Nephron (organoid): Measurements from ENCODE around the gene ACTRT2.

Source experiments
- H3K27ac Mint-ChIP-seq, 3 experiments: 2 replicates each; pipeline ENCODE4 v1.8.0; 2020; ENCODE audit warnings: mixed read lengths in 3 of 3, mild to moderate bottlenecking in 2 of 3, moderate library complexity in 1 of 3
- H3K27me3 Mint-ChIP-seq: 2 replicates; pipeline ENCODE4 v1.8.0; 2021; ENCODE audit warnings: low read depth, mild to moderate bottlenecking, moderate library complexity, mixed read lengths
- H3K36me3 Mint-ChIP-seq: 2 replicates; pipeline ENCODE4 v1.8.0; 2020; ENCODE audit warnings: low read depth, mixed read lengths
- H3K4me1 Mint-ChIP-seq: 2 replicates; pipeline ENCODE4 v1.8.0; 2020; ENCODE audit warnings: mixed read lengths
- H3K4me3 Mint-ChIP-seq, 3 experiments: 2 replicates each; pipeline ENCODE4 v1.8.0; 2020; ENCODE audit warnings: mild to moderate bottlenecking in 3 of 3, mixed read lengths in 3 of 3, moderate library complexity in 2 of 3
- H3K9me3 Mint-ChIP-seq: 2 replicates; pipeline ENCODE4 v1.8.0; 2020; ENCODE audit warnings: mixed read lengths
- TF ChIP-seq, protein P1 (sequence below), 3 experiments: fragments of 200-600 bp; sonication (generic); IDR thresholded peaks; one replicate each; pipeline ENCODE4 v1.5.0; 2021; ENCODE audit warnings: antibody characterized with exemption in 3 of 3; ENCODE audit not compliant: unreplicated experiment in 3 of 3

Gene ACTRT2

GRCh38 chr1:3021233-3021671 lies at the start of gene ACTRT2:
ACTRT2 (plus strand) TSS chr1:3021467; CDS start chr1:3021687, 220 bp downstream.
- peaks cover 25% of the 10 kb centered on the region for H3K27me3 Mint-ChIP-seq
- H3K4me3 Mint-ChIP-seq = no peak within 1 kb of the TSS
- H3K36me3 Mint-ChIP-seq = no peaks in the 10 kb centered on the region
- peaks cover 2% of the 10 kb centered on the region for H3K9me3 Mint-ChIP-seq
- H3K4me1 Mint-ChIP-seq = no peaks in the 10 kb centered on the region
- no peak within 1 kb of the TSS for H3K27ac Mint-ChIP-seq
- TF ChIP-seq, protein P1, sequence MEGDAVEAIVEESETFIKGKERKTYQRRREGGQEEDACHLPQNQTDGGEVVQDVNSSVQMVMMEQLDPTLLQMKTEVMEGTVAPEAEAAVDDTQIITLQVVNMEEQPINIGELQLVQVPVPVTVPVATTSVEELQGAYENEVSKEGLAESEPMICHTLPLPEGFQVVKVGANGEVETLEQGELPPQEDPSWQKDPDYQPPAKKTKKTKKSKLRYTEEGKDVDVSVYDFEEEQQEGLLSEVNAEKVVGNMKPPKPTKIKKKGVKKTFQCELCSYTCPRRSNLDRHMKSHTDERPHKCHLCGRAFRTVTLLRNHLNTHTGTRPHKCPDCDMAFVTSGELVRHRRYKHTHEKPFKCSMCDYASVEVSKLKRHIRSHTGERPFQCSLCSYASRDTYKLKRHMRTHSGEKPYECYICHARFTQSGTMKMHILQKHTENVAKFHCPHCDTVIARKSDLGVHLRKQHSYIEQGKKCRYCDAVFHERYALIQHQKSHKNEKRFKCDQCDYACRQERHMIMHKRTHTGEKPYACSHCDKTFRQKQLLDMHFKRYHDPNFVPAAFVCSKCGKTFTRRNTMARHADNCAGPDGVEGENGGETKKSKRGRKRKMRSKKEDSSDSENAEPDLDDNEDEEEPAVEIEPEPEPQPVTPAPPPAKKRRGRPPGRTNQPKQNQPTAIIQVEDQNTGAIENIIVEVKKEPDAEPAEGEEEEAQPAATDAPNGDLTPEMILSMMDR (IDR thresholded peaks at IDR 0.05; ENCODE audit: unreplicated experiment in 3 of 3) = no peak

DNA sequence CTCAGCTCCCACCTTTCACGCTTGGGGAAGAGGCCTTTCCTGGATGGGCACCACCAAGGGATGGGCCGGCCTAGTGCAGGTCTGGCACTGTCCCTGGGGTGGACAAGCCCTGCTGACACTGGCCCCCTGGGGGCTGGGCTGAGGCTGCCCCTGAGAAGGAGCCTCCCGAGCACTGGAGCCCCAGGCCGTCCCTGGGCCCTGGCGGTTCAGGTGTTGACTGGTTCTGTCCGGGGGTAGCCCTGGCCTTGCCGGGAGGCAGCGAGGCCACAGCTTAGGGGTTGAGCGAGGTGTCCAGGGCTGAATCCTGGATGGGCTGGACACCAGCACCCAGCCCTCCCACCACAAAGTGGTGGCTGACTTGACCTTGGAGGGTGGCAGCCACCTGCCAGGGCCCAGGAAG lies 49.7 kb upstream of the ACTRT2 start:
- TF ChIP-seq, protein P1 (IDR thresholded peaks at IDR 0.05; ENCODE audit: unreplicated experiment in 3 of 3) = no peak
- Mint-ChIP-seq H3K4me1 (peaks cover 15% of the 10 kb centered on the region), H3K36me3 (no peaks in the 10 kb centered on the region), H3K9me3 (no peaks in the 10 kb centered on the region), H3K27me3 (peaks cover 41% of the 10 kb centered on the region), H3K4me3 (no peak overlapping the region), H3K27ac (no peak overlapping the region)

- Mint-ChIP-seq H3K27ac (no peak overlapping the region), H3K9me3 (no peaks in the 10 kb centered on the region), H3K4me3 (no peak overlapping the region), H3K36me3 (no peaks in the 10 kb centered on the region), H3K4me1 (peaks cover 11% of the 10 kb centered on the region), H3K27me3 (peaks cover 37% of the 10 kb centered on the region)
- TF ChIP-seq, protein P1 (IDR thresholded peaks at IDR 0.05; ENCODE audit: unreplicated experiment in 3 of 3) = no peak
Observed at GRCh38 chr1:2972011-2972878, 49.0 kb upstream of the ACTRT2 start.

GRCh38 chr1:2972879-2973575 lies 48.2 kb upstream of the ACTRT2 start:
- Mint-ChIP-seq H3K36me3 (no peaks in the 10 kb centered on the region), H3K9me3 (no peaks in the 10 kb centered on the region), H3K27ac (no peak overlapping the region), H3K4me3 (no peak overlapping the region), H3K4me1 (peaks cover 11% of the 10 kb centered on the region), H3K27me3 (peaks cover 36% of the 10 kb centered on the region)
- TF ChIP-seq, protein P1 (IDR thresholded peaks at IDR 0.05; ENCODE audit: unreplicated experiment in 3 of 3) = no peak

GRCh38 chr1:2973601-2974593 lies 47.4 kb upstream of the ACTRT2 start:
- no peak overlapping the region for H3K27ac Mint-ChIP-seq
- no peak overlapping the region for H3K4me3 Mint-ChIP-seq
- peaks cover 27% of the 10 kb centered on the region for H3K27me3 Mint-ChIP-seq
- H3K9me3 Mint-ChIP-seq = no peaks in the 10 kb centered on the region
- H3K36me3 Mint-ChIP-seq = no peaks in the 10 kb centered on the region
- H3K4me1 Mint-ChIP-seq = peaks cover 11% of the 10 kb centered on the region
- TF ChIP-seq, protein P1 (IDR thresholded peaks at IDR 0.05; ENCODE audit: unreplicated experiment in 3 of 3) = no peak
